Renal pelvis (tissue), 12 donors: ENCODE data around the gene DCAF6. TPM values are rescaled to one million over a fixed set of nuclear protein-coding genes. Genes with fewer than 3 reads are reported as not detected.
"Not testable (repeated sequence)": the region's sequence is repeated elsewhere in the genome, so short reads cannot be mapped to it uniquely, and the experiment has no call there.

ENCODE experiments used
- DNase-seq: peaks from one replicate; pipeline ENCODE4 v3.0.0-alpha.2; 2013
- long read RNA-seq, 16 experiments: transcript quantifications; one replicate each; lab custom pipeline, GENCODE V29; 2026
- polyA plus RNA-seq, 3 donors: library from polyadenylated mRNA; unstranded; fragments of 120-200 nt; gene quantifications; one replicate each; pipeline ENCODE4 v1.2.1, GENCODE V29; 2013; ENCODE audit not compliant: insufficient read length in 3 of 3

The DCAF6 gene
- polyA plus RNA-seq: 10 to 100 TPM; 80.1 to 84.9 (median 80.6) TPM
- long read RNA-seq, donor 1, partial matches to known transcripts: 8 of 10 reads
- long read RNA-seq, donor 1, other reads (novel, unspliced or antisense): 0 of 10 reads
- long read RNA-seq, donor 2, partial matches to known transcripts: 11 of 22 reads
- long read RNA-seq, donor 2, other reads (novel, unspliced or antisense): 5 of 22 reads
- long read RNA-seq, donor 3, partial matches to known transcripts: 6 of 7 reads
- long read RNA-seq, donor 3, other reads (novel, unspliced or antisense): 0 of 7 reads
- long read RNA-seq, donor 4, partial matches to known transcripts: 19 of 19 reads
- long read RNA-seq, donor 4, other reads (novel, unspliced or antisense): 0 of 19 reads
- long read RNA-seq, donor 5, partial matches to known transcripts: 10 of 13 reads
- long read RNA-seq, donor 5, other reads (novel, unspliced or antisense): 0 of 13 reads
- long read RNA-seq, donor 6, partial matches to known transcripts: 209 of 213 reads
- long read RNA-seq, donor 6, other reads (novel, unspliced or antisense): 0 of 213 reads
- long read RNA-seq, donor 7, partial matches to known transcripts: 21 of 24 reads
- long read RNA-seq, donor 7, other reads (novel, unspliced or antisense): 0 of 24 reads
- long read RNA-seq, donor 8, partial matches to known transcripts: 0 of 2 reads
- long read RNA-seq, donor 8, other reads (novel, unspliced or antisense): 0 of 2 reads
- long read RNA-seq, donor 9, partial matches to known transcripts: 24 of 27 reads
- long read RNA-seq, donor 9, other reads (novel, unspliced or antisense): 0 of 27 reads
- long read RNA-seq, donor 10, partial matches to known transcripts: 7 of 9 reads
- long read RNA-seq, donor 10, other reads (novel, unspliced or antisense): 0 of 9 reads
- long read RNA-seq, donor 11, partial matches to known transcripts: 7 of 7 reads
- long read RNA-seq, donor 11, other reads (novel, unspliced or antisense): 0 of 7 reads
- long read RNA-seq, donor 12, partial matches to known transcripts: 5 of 10 reads
- long read RNA-seq, donor 12, other reads (novel, unspliced or antisense): 0 of 10 reads
- long read RNA-seq, donor 13, partial matches to known transcripts: 266 of 456 reads
- long read RNA-seq, donor 13, other reads (novel, unspliced or antisense): 188 of 456 reads
- long read RNA-seq, donor 14: 0 reads
- long read RNA-seq, donor 15, partial matches to known transcripts: 23 of 26 reads
- long read RNA-seq, donor 15, other reads (novel, unspliced or antisense): 0 of 26 reads
- long read RNA-seq, donor 16, partial matches to known transcripts: 5 of 12 reads
- long read RNA-seq, donor 16, other reads (novel, unspliced or antisense): 0 of 12 reads

GRCh38 chr1:167936068-167936929 lies at the start of gene DCAF6:
Gene DCAF6 (plus strand): TSS chr1:167936683. CDS start chr1:167936912, 229 bp downstream.
- peak; percentile 99 for DNase-seq

- not testable (repeated sequence) for DNase-seq
Measured at GRCh38 chr1:167887187-167887586, 49.3 kb upstream of the DCAF6 start.

GRCh38 chr1:167890400-167890799 lies 46.1 kb upstream of the DCAF6 start:
- DNase-seq: no peak

- no peak for DNase-seq
Measured at GRCh38 chr1:167893798-167894197, 42.7 kb upstream of the DCAF6 start.

- no peak for DNase-seq
Measured at GRCh38 chr1:167898578-167899222, 37.8 kb upstream of the DCAF6 start.

GRCh38 chr1:167899253-167899681 lies 37.2 kb upstream of the DCAF6 start:
- DNase-seq: no peak

- DNase-seq: no peak
Measured at GRCh38 chr1:167900907-167901306, 35.6 kb upstream of the DCAF6 start.

- DNase-seq: no peak
Measured at GRCh38 chr1:167904652-167905130, 31.8 kb upstream of the DCAF6 start.

GRCh38 chr1:167905182-167905581 lies 31.3 kb upstream of the DCAF6 start:
- DNase-seq: no peak

- DNase-seq: no peak
Measured at GRCh38 chr1:167905671-167906070, 30.8 kb upstream of the DCAF6 start.

GRCh38 chr1:167909691-167910180 lies 26.7 kb upstream of the DCAF6 start:
- no peak for DNase-seq

- no peak for DNase-seq
Measured at GRCh38 chr1:167910530-167910929, 26.0 kb upstream of the DCAF6 start.

- DNase-seq: no peak
Measured at GRCh38 chr1:167911413-167911812, 25.1 kb upstream of the DCAF6 start.

GRCh38 chr1:167912294-167912693 lies 24.2 kb upstream of the DCAF6 start:
- no peak for DNase-seq

- DNase-seq: no peak
Measured at GRCh38 chr1:167913895-167914496, 22.5 kb upstream of the DCAF6 start, which contains the start of gene ADCY10. Gene ADCY10 (minus strand): TSS chr1:167914134. CDS start chr1:167905140, 8,994 bp downstream.

- DNase-seq: no peak
Measured at GRCh38 chr1:167915569-167915968, 20.9 kb upstream of the DCAF6 start.

- DNase-seq: no peak
Measured at GRCh38 chr1:167916766-167917511, 19.5 kb upstream of the DCAF6 start.

- DNase-seq: no peak
Measured at GRCh38 chr1:167922023-167922422, 14.5 kb upstream of the DCAF6 start.
